ENCODE data around the gene KANSL1. TPM values are rescaled to one million over a fixed set of nuclear protein-coding genes. Genes with fewer than 3 reads are reported as not detected.

Gene KANSL1
- total and polyA plus RNA-seq, 2 experiments from 2014 or later = 49.0 to 206 TPM

- ATAC-seq (no peak), DNase-seq (ENCODE audit: low spot score) (no peak)
- peaks cover 7% of the 10 kb centered on the region for H3K27me3 Mint-ChIP-seq (ENCODE audit: insufficient read depth, low read depth, poor library complexity)
- no peak overlapping the region for H3K27ac Mint-ChIP-seq
- H3K9me2 ChIP-seq (ENCODE audit: insufficient read depth) = no peaks in the 10 kb centered on the region
- peaks cover 22% of the 10 kb centered on the region for H3K4me1 Mint-ChIP-seq
- peaks cover 5% of the 10 kb centered on the region; the same call in 1 of the 2 replicates for H3K36me3 ChIP-seq (ENCODE audit: insufficient read depth)
- H3K4me2 ChIP-seq = no peak overlapping the region
- peaks cover 98% of the 10 kb centered on the region for H3K79me2 ChIP-seq (replicated peaks; ENCODE audit: insufficient read depth)
- peaks cover 24% of the 10 kb centered on the region for H3K36me3 Mint-ChIP-seq (ENCODE audit: low read depth)
- H3F3A ChIP-seq (replicated peaks; ENCODE audit: low read depth) = no peaks in the 10 kb centered on the region
- no peaks in the 10 kb centered on the region for H3K9me3 Mint-ChIP-seq
- H3K4me3 Mint-ChIP-seq = no peak overlapping the region
- no peaks in the 10 kb centered on the region for H3K27me3 ChIP-seq (ENCODE audit: insufficient read depth)
- H3K27ac ChIP-seq (ENCODE audit: low read depth) = no peak overlapping the region
- no peak overlapping the region for H2AFZ ChIP-seq
- H4K20me1 ChIP-seq (replicated peaks; ENCODE audit: insufficient read depth) = peaks cover 36% of the 10 kb centered on the region
- peaks cover 11% of the 10 kb centered on the region for H3K4me1 ChIP-seq (ENCODE audit: insufficient read depth)
- no peak for TF ChIP-seq NANOG (IDR thresholded peaks at IDR 0.05; ENCODE audit: borderline replicate concordance)
- TF ChIP-seq, protein P1, sequence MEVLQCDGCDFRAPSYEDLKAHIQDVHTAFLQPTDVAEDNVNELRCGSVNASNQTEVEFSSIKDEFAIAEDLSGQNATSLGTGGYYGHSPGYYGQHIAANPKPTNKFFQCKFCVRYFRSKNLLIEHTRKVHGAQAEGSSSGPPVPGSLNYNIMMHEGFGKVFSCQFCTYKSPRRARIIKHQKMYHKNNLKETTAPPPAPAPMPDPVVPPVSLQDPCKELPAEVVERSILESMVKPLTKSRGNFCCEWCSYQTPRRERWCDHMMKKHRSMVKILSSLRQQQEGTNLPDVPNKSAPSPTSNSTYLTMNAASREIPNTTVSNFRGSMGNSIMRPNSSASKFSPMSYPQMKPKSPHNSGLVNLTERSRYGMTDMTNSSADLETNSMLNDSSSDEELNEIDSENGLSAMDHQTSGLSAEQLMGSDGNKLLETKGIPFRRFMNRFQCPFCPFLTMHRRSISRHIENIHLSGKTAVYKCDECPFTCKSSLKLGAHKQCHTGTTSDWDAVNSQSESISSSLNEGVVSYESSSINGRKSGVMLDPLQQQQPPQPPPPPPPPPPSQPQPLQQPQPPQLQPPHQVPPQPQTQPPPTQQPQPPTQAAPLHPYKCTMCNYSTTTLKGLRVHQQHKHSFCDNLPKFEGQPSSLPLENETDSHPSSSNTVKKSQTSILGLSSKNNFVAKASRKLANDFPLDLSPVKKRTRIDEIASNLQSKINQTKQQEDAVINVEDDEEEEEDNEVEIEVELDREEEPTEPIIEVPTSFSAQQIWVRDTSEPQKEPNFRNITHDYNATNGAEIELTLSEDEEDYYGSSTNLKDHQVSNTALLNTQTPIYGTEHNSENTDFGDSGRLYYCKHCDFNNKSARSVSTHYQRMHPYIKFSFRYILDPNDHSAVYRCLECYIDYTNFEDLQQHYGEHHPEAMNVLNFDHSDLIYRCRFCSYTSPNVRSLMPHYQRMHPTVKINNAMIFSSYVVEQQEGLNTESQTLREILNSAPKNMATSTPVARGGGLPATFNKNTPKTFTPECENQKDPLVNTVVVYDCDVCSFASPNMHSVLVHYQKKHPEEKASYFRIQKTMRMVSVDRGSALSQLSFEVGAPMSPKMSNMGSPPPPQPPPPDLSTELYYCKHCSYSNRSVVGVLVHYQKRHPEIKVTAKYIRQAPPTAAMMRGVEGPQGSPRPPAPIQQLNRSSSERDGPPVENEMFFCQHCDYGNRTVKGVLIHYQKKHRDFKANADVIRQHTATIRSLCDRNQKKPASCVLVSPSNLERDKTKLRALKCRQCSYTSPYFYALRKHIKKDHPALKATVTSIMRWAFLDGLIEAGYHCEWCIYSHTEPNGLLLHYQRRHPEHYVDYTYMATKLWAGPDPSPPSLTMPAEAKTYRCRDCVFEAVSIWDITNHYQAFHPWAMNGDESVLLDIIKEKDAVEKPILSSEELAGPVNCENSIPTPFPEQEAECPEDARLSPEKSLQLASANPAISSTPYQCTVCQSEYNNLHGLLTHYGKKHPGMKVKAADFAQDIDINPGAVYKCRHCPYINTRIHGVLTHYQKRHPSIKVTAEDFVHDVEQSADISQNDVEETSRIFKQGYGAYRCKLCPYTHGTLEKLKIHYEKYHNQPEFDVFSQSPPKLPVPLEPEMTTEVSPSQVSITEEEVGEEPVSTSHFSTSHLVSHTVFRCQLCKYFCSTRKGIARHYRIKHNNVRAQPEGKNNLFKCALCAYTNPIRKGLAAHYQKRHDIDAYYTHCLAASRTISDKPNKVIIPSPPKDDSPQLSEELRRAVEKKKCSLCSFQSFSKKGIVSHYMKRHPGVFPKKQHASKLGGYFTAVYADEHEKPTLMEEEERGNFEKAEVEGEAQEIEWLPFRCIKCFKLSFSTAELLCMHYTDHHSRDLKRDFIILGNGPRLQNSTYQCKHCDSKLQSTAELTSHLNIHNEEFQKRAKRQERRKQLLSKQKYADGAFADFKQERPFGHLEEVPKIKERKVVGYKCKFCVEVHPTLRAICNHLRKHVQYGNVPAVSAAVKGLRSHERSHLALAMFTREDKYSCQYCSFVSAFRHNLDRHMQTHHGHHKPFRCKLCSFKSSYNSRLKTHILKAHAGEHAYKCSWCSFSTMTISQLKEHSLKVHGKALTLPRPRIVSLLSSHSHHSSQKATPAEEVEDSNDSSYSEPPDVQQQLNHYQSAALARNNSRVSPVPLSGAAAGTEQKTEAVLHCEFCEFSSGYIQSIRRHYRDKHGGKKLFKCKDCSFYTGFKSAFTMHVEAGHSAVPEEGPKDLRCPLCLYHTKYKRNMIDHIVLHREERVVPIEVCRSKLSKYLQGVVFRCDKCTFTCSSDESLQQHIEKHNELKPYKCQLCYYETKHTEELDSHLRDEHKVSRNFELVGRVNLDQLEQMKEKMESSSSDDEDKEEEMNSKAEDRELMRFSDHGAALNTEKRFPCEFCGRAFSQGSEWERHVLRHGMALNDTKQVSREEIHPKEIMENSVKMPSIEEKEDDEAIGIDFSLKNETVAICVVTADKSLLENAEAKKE (CRISPR knock-in tag; IDR thresholded peaks at IDR 0.05) = no peak
- no peak for TF ChIP-seq REST (IDR thresholded peaks at IDR 0.05; ENCODE audit: unreplicated experiment)
- no peak for TF ChIP-seq EZH2 (IDR thresholded peaks at IDR 0.05; ENCODE audit: low read depth, unreplicated experiment)
- no peak for TF ChIP-seq ZNF331 (CRISPR knock-in tag; IDR thresholded peaks at IDR 0.05; ENCODE audit: low read depth)
- TF ChIP-seq POLR2AphosphoS5 (IDR thresholded peaks at IDR 0.05; ENCODE audit: low read depth) = no peak
- no peak for TF ChIP-seq ZNF114 (CRISPR knock-in tag; IDR thresholded peaks at IDR 0.05)
- TF ChIP-seq ETS1 (IDR thresholded peaks at IDR 0.05) = no peak
- no peak for TF ChIP-seq CTCF (conservative IDR thresholded peaks at IDR 0.05; ENCODE audit: low read depth in 2 of 2)
- no peak for TF ChIP-seq STAT1 (IDR thresholded peaks at IDR 0.05; ENCODE audit: unreplicated experiment)
- H3K4me3 ChIP-seq = no peak overlapping the region
Observed at GRCh38 chr17:46086821-46087220, 106.4 kb downstream of the KANSL1 start.
